ENCODE measurements around the gene SLC25A24.

GRCh38 chr1:108117945-108118902 is 81.9 kb downstream of the SLC25A24 start:
- TF ChIP-seq CTCF (IDR thresholded peaks at IDR 0.05) (no peak), POLR2A (IDR thresholded peaks at IDR 0.05) (no peak)
